Daoy (cell line): Measurements from ENCODE around the gene SMIM45.
A peak's percentile ranks its signal among the peaks of the same experiment; 100 is the strongest.
"Not testable (repeated sequence)": the region's sequence is repeated elsewhere in the genome, so short reads cannot be mapped to it uniquely, and the experiment has no call there.

Experiments used
- DNase-seq: peaks from one replicate; pipeline ENCODE4 v3.0.0-alpha.2; 2015; ENCODE audit warnings: low read depth

SMIM45 gene

DNA sequence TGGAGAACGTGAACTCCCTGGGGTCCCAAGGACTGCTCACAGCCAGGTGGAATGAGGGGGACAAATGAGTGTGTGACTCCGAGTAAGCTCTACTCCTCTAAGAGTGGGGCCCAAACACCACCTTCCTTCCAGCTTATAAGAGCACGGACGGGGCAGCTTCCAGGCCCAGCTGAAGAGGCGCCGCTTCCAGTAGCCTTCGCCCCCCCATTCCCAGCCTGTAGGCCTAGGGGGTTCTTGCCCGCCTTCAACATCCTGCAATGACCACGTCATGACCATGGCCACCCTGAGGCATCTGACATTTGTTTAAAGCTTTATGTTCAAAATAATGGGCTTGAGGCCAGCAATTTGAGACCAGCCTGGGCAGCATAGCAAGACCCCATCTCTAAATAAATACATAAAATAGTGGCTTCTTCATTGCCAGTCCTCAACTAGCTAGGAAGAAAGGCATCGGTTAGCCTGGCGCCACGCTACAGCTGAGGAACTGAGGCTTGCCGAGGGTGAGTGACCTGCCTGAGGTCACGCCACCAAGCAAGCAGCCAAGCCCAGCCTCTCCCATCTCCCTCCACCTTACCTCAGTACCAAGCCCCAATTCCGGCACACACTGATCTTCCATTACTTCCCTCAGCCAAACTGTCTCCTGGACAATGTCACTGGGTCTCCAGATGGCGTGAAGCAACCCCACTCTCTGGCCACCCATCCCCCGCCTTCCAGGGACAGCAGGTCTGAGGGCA is 17.5 kb upstream of the SMIM45 start:
- no peak for DNase-seq

DNA sequence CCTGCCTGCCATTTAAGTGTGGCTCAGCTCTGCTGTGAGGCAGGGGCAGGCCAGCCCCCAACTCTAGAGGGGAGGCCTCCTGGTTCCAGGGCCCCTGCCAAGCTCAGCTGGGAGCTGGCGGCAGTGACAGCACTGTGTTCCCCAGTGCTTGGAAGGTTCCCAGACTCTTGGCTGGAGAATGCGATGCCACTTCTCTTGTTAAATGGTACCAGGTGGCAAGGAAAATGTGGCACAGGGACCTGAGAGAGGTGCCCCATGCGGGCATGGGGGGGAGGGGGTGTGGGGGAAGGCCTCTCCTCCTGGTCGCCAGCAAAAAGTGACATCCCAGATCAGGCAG is 17.0 kb upstream of the SMIM45 start:
- DNase-seq = no peak

DNA sequence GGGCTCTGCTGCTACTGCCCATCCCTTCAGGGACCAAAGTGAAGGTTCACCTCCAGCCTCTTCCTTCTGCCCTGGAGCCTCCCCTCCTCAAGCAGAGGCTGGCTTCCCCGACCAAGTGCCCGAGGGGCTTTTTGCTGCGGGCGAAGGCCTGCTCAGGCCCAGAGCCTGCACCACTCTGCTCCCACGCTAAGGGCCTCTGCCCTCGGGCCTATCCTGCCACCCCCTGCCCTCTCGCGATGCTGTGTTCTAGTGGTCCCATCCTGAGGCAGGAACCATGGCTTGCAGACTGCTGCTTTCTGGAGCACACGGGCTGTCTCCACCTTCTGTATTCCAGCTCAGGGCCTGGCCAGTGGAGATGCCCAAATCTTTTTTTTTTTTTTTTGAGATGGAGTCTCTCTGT is 16.4 kb upstream of the SMIM45 start:
- DNase-seq = no peak

DNA sequence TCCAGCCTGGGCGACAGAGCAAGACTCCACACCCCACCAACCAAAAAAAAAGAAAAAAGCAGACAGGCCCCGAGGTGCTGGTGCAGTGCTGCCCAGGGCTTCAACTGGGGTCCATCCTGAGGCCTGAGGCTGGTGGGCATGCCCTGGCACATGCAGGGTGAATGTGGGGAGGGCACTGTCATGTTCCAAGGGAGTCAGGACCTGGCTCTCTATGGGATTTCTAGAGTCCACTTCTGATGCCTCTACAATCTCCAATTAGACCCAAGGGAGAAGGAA is 15.1 kb upstream of the SMIM45 start:
- no peak for DNase-seq

DNA sequence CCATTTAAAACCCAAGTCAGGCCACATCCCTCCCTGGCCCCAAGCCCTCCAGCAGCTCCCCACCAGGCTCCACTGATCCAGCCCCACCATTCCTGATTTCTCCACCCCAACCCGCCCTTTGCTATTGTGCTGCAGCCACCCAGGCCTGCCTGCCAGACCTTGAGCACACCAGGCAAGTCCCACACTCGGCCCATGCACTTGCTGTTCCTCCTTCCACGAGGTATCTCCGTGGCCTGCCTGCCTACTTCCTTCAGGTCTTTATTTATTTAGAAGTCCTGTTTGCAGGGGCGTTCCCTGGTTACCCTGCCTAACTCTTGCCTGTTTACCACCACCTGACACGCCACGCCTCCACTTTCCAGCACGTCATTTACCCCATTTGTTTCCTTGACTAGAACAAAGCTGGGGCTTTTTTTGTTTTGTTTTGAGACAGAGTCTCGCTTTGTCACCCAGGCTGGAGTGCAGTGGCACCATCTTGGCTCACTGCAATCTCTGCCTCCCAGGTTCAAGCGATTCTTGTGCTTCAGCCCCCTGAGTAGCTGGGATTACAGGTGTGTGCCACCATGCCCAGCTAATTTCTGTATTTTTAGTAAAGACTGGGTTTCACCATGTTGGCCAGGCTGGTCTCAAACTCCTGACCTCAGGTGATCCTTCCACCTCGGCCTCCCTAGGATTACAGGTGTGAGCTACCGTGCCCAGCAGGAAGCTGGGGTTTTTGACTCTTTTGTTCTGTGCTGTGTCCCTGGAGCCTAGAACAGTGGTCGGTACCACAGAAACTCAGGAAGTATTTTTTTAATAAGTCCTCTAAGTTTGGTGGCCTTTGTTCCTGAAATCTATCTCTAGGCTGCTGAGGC is 11.7 kb upstream of the SMIM45 start:
- peak; percentile 26 for DNase-seq

DNA sequence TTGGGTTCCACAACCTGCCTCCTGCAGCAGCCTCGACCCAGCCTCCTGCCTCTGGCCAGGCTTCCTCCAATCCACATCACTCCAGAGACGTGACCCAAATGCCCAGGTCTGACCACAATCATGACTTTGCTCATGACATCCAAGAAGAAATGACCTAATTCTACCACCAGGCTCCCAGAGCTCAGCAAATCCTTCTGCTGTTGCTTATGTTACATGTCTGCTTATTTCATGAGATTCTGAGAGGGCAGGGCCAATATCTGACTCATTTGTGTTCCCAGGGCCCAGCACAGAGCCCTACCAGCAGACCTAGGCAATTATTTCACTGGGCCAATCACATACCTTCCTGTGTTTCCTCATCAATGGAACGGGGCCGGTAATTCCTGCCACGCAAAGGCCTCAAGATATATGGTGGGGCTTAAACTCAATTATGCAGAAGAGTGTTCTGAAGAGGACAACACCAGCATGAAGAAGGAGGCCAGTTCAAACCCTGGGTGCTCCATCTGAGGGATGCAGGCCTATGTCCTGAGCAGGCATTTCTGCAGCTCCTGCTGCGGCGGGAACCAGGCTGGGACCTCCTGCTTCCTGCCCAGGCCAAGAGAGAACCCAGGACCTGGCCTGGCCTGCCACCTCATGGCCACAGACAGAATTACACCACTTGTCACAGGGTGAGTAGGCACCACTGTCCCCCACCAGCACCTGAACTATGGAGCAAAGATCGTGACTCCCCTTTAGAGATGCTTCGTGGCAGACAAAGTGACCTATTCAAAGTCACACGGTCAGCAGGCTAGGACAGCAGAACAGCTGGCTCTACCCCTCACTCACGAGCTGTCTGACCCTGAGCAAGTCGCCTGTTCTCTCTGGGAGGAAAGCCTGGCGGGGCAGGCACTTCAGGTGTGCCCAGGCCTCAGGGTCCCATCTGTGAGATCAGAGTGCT is 10.9 kb upstream of the SMIM45 start:
- peak; percentile 81 for DNase-seq

DNA sequence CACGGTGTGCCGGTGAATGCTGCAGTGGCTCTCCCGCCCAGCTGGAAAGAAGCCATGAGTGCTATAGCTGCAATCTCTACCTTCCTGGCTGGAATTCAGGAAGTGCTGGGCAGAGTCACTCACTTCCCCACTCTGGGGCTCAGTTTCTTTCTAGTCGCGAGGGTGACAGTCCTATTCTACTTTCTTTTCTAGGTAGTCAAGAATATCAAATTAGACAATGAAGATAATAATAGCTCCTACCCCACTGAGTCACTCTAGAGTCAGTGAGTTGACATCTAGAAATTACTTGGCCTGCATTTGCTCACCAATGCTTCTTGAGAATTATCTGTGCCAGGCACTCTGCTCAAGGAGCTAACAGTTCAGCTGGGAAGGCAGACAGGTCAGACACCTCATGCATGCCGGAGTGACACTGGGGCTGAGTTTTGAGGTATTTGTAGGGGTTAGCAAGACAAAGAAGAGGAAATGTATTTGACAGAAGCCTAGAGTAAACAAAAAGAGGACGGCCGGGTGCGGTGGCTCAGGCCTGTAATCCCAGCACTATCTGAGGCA is 8.2 kb upstream of the SMIM45 start:
- no peak for DNase-seq

DNA sequence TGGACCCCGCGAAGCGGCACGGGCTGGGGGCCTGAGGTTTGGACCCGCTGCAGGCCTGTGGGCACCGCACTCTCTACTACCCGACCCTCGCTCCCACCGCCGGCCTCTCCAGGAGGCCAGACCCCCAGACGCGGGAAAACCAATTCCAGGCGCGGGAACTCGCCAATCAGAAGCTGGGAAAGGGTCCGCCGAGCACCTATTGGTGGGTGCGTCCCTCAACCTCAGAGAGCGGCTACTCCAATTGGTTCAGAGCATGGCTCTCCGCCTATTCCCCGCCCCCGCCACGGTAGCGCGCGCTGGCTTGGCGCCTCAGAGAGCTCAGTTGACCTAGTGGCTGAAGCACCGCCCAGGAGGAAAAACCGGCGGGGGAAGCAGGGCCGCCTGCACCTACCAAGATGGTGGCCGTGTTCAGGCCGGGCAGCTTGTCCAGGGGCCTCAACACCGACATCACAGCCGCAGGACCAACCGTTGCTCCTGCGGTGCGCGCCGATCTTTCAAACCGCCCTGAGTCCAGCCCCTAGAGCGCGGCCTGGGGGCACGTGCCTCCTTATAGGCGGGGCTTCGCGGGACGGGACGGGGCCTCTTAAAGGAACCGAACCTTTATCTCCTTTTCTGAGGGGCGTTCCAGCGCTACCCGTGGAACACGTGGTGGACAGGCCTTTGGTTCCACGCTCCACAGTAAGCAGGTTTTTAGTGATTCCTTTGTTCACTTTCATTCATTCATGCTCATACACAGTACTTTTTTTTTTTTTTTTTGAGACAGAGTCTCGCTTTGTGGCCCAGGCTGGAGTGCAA is 5.1 kb upstream of the SMIM45 start, which contains the start of gene CENPM:
Gene CENPM, minus strand, starts transcription at position 524 of the 795 bp plus-strand sequence. Its CDS starts 76 bp downstream, at position 448.
- peak; percentile 98 for DNase-seq

DNA sequence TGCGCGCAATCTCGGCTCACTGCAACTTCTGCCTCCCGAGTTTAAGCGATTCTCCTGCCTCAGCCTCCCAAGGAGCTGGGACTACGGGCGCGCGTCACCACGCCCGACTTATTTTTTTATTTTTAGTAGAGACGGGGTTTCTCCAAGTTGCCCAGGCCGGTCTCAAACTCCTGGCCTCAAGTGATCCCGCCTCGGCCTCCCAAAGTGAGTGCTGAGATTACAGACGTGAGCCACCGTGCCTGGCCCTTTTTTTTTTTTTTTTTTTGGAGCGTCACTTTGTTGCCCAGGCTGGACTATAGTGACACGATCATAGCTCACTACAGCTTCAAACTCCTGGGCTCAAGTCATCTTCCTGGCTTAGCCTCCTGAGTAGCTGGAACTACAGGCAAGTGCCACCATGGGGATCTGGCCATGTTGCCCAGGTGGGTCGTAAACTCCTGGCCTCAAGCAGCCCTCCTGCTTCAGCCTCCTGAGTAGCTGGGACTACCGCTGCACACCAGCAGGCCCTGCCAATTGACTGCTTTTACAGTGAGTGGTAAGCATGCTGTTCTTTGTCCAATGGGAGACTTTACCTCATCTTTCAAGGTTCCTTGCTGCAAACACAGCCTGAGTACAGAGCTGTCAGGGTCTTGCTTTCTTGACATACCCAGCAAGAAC is 4.4 kb upstream of the SMIM45 start:
- DNase-seq = no peak

DNA sequence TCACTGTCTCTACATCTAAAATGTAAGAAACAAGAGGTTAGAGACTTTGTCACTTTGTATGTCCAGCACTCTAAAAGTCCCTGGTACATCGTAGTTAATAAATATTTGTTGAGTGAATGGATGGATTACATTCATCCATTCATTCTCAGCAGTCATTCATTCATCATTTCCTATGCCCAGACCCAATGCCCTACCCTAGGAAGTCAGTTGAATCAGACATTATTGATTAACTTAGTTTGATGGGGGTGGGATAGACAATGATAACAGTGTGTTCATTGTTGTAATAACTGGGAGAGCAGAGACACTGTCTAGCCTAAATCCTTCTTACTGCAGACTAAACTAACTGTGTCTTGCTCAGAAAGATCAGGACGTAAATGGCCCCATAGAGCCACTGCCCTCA is 3.8 kb upstream of the SMIM45 start:
- no peak for DNase-seq

DNA sequence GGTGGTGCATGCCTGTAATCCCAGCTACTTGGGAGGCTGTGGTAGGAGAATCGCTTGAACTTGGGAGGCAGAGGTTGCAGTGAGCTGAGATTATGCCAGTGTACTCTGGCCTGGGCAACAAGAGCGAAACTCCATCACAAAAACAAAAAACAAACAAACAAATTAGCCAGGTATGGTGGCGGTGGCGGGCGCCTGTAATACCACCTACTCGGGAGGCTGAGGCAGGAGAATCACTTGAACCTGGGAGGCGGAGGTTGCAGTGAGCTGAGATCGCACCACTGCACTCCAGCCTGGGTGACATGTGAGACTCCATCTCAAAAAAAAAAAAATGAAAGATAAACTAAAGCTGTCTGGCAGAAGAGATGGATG is 3.0 kb upstream of the SMIM45 start:
- not testable (repeated sequence) for DNase-seq

DNA sequence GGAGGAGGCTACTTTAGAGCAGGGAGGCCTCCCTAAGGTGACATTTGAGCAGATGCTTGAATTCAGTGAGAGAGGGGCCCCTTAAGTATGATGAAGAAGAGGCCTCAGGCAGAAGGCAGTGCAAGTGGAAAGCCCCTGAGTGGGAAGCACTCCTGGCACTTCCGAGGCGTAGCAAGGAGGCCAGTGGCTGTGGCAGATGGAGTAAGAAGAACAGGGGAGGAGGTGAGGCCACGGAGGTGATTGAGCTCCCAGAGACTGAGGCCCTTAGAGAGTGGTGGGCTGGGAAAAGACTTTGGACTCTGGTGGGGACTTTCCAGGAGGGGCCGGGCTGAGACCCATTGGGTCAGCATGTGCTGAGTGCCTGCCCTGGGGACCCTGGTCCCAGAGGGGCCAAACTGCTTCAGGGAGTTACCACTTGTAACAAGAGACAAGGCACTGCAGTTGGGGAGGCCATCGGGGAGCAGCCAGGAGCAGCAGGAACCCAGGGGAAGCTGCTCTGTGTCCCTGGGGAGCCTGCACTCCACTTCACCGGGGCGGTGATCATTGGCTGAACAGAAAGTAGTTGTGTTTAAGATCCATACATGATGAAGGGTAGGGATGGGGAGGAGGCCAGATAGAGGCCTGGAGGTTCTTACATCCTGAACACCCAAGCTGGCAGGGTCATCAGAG is 2.5 kb upstream of the SMIM45 start:
- DNase-seq = no peak

DNA sequence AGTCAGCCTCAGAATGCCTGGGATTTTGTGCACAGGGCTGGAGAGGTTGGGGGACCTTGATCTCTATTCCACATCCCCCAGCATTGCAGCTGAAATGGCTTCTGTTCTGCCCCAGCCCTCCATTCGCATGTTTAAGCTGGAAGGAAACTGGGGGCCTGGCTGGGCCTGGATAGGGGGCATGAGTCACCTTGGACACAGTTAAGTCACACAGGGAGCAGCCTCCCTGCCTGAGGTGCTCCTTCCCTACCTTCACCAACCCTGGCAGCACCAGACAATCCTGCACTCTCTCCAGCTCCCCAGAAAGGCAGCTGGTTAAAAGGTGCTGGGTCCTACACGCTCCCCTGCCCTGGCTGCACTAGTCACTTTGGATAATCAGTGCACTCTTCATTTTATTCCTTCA is 763 bp downstream of the SMIM45 start:
- DNase-seq = no peak

DNA sequence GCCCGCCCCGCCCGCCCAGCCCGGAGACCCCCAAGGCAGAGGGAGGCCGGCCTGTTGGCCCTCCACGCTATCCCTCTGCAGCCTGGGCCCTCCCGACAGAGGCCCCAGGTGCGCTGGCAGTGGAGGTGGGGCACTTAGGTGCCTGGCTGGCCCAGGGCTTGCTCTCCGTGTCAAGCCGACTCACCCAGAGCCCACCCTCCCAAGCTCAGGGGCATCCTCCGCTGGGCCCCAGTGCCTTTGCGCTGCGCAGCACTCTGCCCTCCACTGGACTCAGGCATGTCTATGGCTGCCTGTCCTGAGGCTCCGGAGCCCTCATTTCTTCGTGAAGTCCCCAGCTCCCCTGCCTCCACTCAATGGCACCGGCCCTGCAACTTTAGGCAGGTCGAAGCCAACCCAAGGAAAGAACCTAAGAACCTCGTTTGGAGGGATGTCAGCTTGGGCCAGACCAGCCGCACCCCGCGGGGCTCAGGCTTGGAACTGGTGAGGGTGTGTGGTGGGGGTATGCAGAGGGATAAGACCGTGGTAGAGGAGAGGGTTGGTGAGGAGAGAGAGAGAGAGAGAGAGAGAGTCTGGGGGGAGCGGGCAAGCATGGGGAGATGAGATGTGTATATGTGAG is 6.1 kb downstream of the SMIM45 start:
- DNase-seq = no peak

DNA sequence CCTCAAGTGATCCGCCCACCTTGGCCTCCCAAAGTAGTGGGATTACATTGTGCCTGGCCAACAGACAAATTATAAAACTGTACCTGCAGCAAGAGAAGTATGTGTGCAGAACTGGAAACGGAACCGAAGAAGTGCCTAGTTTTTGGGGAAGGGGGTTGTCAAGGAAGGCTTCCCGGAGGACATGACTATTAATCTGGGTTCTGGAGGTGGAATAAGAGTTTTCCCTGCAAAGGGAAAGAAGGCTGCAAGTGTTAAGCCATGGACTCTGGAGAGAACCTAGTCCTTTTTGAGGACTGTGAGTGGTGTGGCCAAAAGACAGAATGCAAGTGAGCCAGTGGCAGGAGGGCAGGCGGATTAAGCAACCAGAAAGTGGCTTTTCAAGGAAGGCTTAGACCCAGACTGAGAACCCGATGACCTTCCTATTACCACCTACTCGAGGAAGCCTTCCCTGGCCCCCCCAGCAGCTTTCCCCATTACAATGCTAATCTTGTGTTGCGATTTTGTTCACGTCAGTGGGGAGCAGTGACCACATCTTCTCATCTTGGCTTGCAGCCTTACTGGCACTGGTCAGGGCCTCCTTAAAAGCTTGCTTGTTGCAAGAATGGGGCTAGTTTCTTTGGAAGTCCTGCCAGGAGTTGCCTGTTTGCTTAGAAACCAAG is 11.6 kb downstream of the SMIM45 start:
- DNase-seq = no peak

DNA sequence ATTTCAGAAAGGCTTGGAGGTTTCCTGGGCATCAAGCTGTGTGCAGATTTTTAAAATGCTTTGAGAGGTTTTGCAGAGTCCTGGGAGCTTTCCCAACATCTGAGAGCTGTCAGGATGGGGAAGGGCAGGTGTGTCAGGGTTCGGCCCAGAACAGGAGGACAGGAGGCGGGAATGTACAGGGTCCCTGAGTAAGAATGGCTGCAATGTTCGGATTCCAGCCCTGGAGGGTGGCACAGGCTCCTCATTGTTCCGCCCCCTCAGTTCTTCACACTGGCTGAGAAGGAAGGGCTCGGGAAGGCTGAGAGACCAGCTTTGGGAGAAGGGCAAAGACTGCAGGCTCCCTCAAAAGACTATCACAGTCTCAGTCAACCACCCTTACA is 12.2 kb downstream of the SMIM45 start:
- DNase-seq = no peak

DNA sequence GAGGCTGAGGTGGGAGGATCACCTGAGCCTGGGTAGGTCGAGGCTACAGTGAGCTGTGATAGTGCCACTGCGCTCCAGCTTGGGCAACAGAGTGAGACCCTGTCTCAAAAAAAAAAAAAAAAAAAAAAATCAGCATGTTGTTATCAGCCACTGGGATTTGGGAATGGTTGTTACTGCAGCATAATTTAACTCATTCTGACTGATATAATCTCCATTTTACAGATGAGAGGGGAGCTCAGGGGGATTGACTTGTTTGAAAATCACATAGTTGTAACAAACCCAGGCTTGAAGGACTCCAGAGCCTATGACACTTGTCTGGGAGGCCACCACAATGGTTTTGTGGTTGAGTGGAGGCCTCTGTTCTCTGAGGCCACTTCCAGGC is 14.3 kb downstream of the SMIM45 start:
- DNase-seq = no peak

DNA sequence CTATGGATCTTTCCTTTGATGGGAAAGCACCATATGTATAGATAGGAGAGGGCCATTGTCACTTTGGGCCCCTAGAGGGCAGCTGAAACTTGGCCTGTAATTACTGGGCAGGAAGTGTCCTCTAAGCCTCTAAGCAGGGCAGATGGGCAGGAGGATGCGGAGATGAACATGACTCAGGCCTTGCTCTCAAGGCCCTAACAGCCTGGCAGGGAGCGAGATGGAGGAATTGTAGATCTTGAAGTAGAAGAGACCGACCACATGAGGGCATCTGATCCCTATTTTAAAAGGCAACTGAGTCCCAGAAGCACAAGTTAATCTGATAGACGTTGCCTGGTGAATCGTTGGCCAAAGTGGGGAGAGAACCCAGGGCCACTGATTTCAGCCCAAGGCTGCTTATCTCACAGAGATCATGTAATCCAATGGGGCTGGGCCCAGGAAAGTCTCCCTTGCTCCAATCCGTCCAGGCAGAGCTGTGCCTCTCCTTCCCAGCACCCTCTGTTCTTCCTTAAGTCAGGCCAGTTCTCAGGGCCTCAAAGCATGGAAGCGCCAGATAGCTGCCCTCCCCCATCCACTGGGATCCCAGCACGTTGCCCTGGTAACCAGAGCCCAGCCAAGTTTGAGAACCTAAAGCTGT is 14.8 kb downstream of the SMIM45 start:
- DNase-seq = peak; percentile 80

DNA sequence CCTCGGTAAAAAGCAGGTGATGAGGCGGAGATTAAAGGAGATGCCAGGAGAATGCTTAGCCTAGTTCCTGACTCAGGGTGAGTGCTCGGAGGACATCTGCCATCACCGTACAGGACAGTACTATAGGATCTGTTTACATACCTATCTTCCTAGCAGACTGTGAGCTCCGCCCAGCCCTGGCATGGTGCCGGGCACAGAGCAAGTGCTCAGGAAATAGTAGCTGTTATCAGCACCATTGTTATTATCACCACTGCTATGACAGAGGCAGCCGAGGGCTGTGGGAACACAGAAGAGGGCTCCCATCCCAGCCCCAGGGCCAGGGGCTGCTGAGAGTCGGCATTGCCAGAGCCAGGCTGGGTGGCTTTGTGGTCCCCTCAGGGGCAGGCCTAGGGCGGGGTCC is 16.7 kb downstream of the SMIM45 start:
- DNase-seq = peak; percentile 18
